SK-N-MC (cell line): ENCODE measurements around the gene RNF187.

Experiments
- EZH2 ChIP-seq: fragments of 200-600 bp; sonication (generic); IDR thresholded peaks from one replicate; pipeline ENCODE4 v1.6.1; 2017; ENCODE audit warnings: antibody characterized with exemption
- POLR2AphosphoS5 ChIP-seq: IDR thresholded peaks from 2 replicates; pipeline ENCODE4 v1.6.1; 2012; ENCODE audit warnings: mild to moderate bottlenecking, low read depth, low read length, borderline replicate concordance

DNA sequence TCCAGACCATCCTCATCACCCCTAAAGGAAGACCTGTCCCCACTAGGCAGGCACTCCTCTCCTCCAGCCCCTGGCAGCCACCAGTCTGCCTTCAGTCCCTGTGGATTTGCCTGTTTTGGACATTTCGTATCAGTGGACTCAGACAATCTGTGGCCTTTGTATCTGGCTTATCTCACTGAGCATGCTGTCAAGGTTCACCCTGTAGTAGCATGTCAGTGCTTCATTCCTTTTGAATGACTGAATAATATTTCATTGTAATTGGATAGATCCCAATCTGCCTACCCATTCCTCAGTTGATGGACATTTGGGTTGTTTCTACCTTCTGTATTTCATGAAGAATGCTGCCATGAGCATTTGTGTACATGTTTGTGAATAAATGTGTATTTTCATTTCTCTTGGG is 32.9 kb upstream of the RNF187 start:
- TF ChIP-seq POLR2AphosphoS5, result no peak
- TF ChIP-seq EZH2, result no peak
